Caco-2 (cell line): ENCODE data around the gene DPEP2. TPM values are rescaled to one million over a fixed set of nuclear protein-coding genes. Genes with fewer than 3 reads are reported as not detected.

Experiments used
- BruUV-seq: library from RNA; stranded (reverse); fragments of 400-500 nt; replicated peaks from 2 replicates; lab custom pipeline; 2021; lab: Mats Ljungman, UMichigan
- CTCF ChIA-PET: fragments of 300-600 bp; sonication (Branson Sonifier 250); formaldehyde crosslinking; loops from one replicate; lab custom pipeline; 2022; ENCODE audit warnings: antibody characterized with exemption; lab: Charles Lee
- POLR2A ChIA-PET: fragments of 300-600 bp; sonication (Branson Sonifier 250); formaldehyde crosslinking; loops from one replicate; lab custom pipeline; 2022; ENCODE audit warnings: antibody characterized with exemption; lab: Charles Lee
- DNase-seq, 2 experiments: peaks; one replicate each; pipeline versions ENCODE4 v3.0.0 to v3.0.0-alpha.2; 2020 to 2022
- H3K27me3 ChIP-seq: replicated peaks from 2 replicates; pipeline ENCODE4 v1.6.0; 2011; ENCODE audit warnings: low read length; ENCODE audit not compliant: control insufficient read depth, insufficient read depth
- H3K36me3 ChIP-seq: 2 replicates; pipeline ENCODE4 v1.5.1; 2011; ENCODE audit warnings: low read length; ENCODE audit not compliant: control insufficient read depth, insufficient read depth
- H3K4me1 ChIP-seq: fragments of 250-450 bp; sonication (Bioruptor Pico); 2 replicates; pipeline ENCODE4 v1.5.1; 2020; ENCODE audit warnings: mild to moderate bottlenecking
- H3K4me3 ChIP-seq: 2 replicates; pipeline ENCODE4 v1.5.1; 2011; ENCODE audit warnings: low read depth, mild to moderate bottlenecking, control low read depth, low read length
- H3K9me3 ChIP-seq: fragments of 250-450 bp; sonication (Bioruptor Pico); 2 replicates; pipeline ENCODE4 v1.5.1; 2020; ENCODE audit warnings: mild to moderate bottlenecking, moderate library complexity
- H3K27ac Mint-ChIP-seq: one replicate; pipeline ENCODE4 v1.8.0; 2022; ENCODE audit warnings: mixed read lengths; ENCODE audit not compliant: unreplicated experiment
- H3K27me3 Mint-ChIP-seq: one replicate; pipeline ENCODE4 v1.8.0; 2022; ENCODE audit warnings: mixed read lengths; ENCODE audit not compliant: insufficient read depth, unreplicated experiment
- H3K36me3 Mint-ChIP-seq: one replicate; pipeline ENCODE4 v1.8.0; 2022; ENCODE audit warnings: mild to moderate bottlenecking, mixed read lengths; ENCODE audit not compliant: insufficient read depth, unreplicated experiment
- H3K4me1 Mint-ChIP-seq: one replicate; pipeline ENCODE4 v1.8.0; 2022; ENCODE audit warnings: low read depth, mixed read lengths; ENCODE audit not compliant: unreplicated experiment
- H3K4me3 Mint-ChIP-seq: one replicate; pipeline ENCODE4 v1.8.0; 2022; ENCODE audit warnings: mild to moderate bottlenecking, moderate library complexity, mixed read lengths; ENCODE audit not compliant: unreplicated experiment
- H3K9me3 Mint-ChIP-seq: one replicate; pipeline ENCODE4 v1.8.0; 2022; ENCODE audit warnings: mixed read lengths; ENCODE audit not compliant: unreplicated experiment
- CTCF ChIP-seq, 2 experiments: fragments of 200-600 bp in 1 of 2; IDR thresholded peaks; 1 replicate in 1 of 2; 2 replicates in 1 of 2; pipeline versions ENCODE4 v1.5.1 to v1.8.0; 2011 to 2022; ENCODE audit warnings: antibody characterized with exemption in 1 of 2, control low read depth in 1 of 2, inconsistent platforms in 1 of 2, low read depth in 1 of 2, low read length in 1 of 2, mild to moderate bottlenecking in 1 of 2, moderate library complexity in 1 of 2; ENCODE audit not compliant: insufficient read depth in 1 of 2, severe bottlenecking in 1 of 2, unreplicated experiment in 1 of 2
- intact Hi-C: fragments of 100-400 bp; cut with micrococcal nuclease; formaldehyde crosslinking; loops from one replicate; pipeline ENCODE4 v1.10.0; 2022; ENCODE audit not compliant: unreplicated experiment
- total RNA-seq: library from RNA; stranded (reverse); gene quantifications from 2 replicates; pipeline ENCODE4 v1.2.3, GENCODE V29; 2022

Gene DPEP2
- total RNA-seq, 1 experiment from 2014 or later, result not detected

- Mint-ChIP-seq H3K27ac (no peak overlapping the region), H3K4me3 (no peak overlapping the region), H3K9me3 (no peaks in the 10 kb centered on the region), H3K4me1 (peaks cover 6% of the 10 kb centered on the region), H3K36me3 (peaks cover 94% of the 10 kb centered on the region), H3K27me3 (no peaks in the 10 kb centered on the region)
- Histone ChIP-seq H3K4me1 (peaks cover 6% of the 10 kb centered on the region; the same call in 1 of the 2 replicates), H3K36me3 (peaks cover 7% of the 10 kb centered on the region), H3K9me3 (no peaks in the 10 kb centered on the region), H3K4me3 (no peak overlapping the region), H3K27me3 (no peaks in the 10 kb centered on the region)
- no TSS peak for BruUV-seq
- intact Hi-C loops, result no loop called here
- no peak for TF ChIP-seq CTCF (IDR thresholded peaks at IDR 0.05; ENCODE audit: insufficient read depth in 1 of 2, low read depth in 1 of 2, low read length in 1 of 2, severe bottlenecking in 1 of 2, unreplicated experiment in 1 of 2)
- DNase-seq, result no peak
- CTCF ChIA-PET, result no interaction called here
- POLR2A ChIA-PET, result no interaction called here
Measured at GRCh38 chr16:67946128-67946569, 53.1 kb downstream of the DPEP2 start.

DNA sequence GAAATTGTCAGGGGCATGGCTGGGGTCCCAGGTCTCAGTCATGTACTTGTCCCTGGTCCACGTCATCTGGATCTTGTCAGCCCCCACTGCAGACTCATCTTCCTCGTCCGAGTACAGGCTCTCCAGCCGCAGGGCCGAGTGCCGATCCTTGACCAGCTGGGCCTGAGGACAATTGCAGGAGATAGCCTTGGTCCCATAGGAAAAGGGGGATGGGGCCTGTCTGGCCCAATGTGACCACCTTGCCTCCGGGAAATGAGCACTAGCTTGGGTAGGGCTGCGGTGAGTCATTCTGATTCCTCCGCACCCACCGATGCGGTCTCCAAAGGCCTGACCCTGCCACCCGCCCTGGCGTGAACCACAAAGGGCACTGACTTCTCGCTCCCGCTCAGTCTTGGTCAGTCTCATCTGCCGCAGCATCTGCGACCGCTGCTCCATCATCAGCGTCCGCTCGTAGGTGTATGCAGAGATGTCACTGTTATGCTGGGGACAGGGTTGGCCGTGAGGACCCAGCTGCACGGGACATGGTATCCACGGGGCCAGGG lies 53.8 kb downstream of the DPEP2 start:
- no peak for TF ChIP-seq CTCF (IDR thresholded peaks at IDR 0.05; ENCODE audit: insufficient read depth in 1 of 2, low read depth in 1 of 2, low read length in 1 of 2, severe bottlenecking in 1 of 2, unreplicated experiment in 1 of 2)
- Histone ChIP-seq H3K9me3 (no peaks in the 10 kb centered on the region), H3K27me3 (no peaks in the 10 kb centered on the region), H3K4me3 (no peak overlapping the region), H3K4me1 (peaks cover 6% of the 10 kb centered on the region; the same call in 1 of the 2 replicates), H3K36me3 (peaks cover 6% of the 10 kb centered on the region)
- no peak overlapping the region for H3K4me3 Mint-ChIP-seq
- H3K4me1 Mint-ChIP-seq, result peaks cover 6% of the 10 kb centered on the region
- BruUV-seq, result no TSS peak
- peaks cover 93% of the 10 kb centered on the region for H3K36me3 Mint-ChIP-seq
- POLR2A ChIA-PET, result no interaction called here
- no peak overlapping the region for H3K27ac Mint-ChIP-seq
- CTCF ChIA-PET, result no interaction called here
- no peaks in the 10 kb centered on the region for H3K9me3 Mint-ChIP-seq
- H3K27me3 Mint-ChIP-seq, result no peaks in the 10 kb centered on the region
- intact Hi-C loops, result no loop called here
- no peak for DNase-seq

GRCh38 chr16:67944690-67945391 lies 54.4 kb downstream of the DPEP2 start:
- Mint-ChIP-seq H3K36me3 (peaks cover 92% of the 10 kb centered on the region), H3K4me1 (peaks cover 6% of the 10 kb centered on the region), H3K9me3 (no peaks in the 10 kb centered on the region), H3K27me3 (no peaks in the 10 kb centered on the region), H3K4me3 (no peak overlapping the region), H3K27ac (no peak overlapping the region)
- Histone ChIP-seq H3K36me3 (peaks cover 6% of the 10 kb centered on the region), H3K4me1 (peaks cover 6% of the 10 kb centered on the region; the same call in 1 of the 2 replicates), H3K9me3 (no peaks in the 10 kb centered on the region), H3K27me3 (no peaks in the 10 kb centered on the region), H3K4me3 (no peak overlapping the region)
- intact Hi-C loops, result no loop called here
- no peak for TF ChIP-seq CTCF (IDR thresholded peaks at IDR 0.05; ENCODE audit: insufficient read depth in 1 of 2, low read depth in 1 of 2, low read length in 1 of 2, severe bottlenecking in 1 of 2, unreplicated experiment in 1 of 2)
- POLR2A ChIA-PET, result no interaction called here
- no peak for DNase-seq
- CTCF ChIA-PET, result no interaction called here
- TSS peak; percentile 17 for BruUV-seq
